GM19463 (cell line): ENCODE measurements around the gene KBTBD6.
"Not testable (repeated sequence)": the region's sequence is repeated elsewhere in the genome, so short reads cannot be mapped to it uniquely, and the experiment has no call there.

Source experiments
- ATAC-seq: cut with Tn5 transposase; IDR thresholded peaks from one replicate; pipeline ENCODE4 v1.9.1; 2021; ENCODE audit warnings: mild to moderate bottlenecking, moderate library complexity; ENCODE audit not compliant: unreplicated experiment

KBTBD6 gene, protein sequence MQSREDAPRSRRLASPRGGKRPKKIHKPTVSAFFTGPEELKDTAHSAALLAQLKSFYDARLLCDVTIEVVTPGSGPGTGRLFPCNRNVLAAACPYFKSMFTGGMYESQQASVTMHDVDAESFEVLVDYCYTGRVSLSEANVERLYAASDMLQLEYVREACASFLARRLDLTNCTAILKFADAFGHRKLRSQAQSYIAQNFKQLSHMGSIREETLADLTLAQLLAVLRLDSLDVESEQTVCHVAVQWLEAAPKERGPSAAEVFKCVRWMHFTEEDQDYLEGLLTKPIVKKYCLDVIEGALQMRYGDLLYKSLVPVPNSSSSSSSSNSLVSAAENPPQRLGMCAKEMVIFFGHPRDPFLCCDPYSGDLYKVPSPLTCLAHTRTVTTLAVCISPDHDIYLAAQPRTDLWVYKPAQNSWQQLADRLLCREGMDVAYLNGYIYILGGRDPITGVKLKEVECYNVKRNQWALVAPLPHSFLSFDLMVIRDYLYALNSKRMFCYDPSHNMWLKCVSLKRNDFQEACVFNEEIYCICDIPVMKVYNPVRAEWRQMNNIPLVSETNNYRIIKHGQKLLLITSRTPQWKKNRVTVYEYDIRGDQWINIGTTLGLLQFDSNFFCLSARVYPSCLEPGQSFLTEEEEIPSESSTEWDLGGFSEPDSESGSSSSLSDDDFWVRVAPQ

DNA sequence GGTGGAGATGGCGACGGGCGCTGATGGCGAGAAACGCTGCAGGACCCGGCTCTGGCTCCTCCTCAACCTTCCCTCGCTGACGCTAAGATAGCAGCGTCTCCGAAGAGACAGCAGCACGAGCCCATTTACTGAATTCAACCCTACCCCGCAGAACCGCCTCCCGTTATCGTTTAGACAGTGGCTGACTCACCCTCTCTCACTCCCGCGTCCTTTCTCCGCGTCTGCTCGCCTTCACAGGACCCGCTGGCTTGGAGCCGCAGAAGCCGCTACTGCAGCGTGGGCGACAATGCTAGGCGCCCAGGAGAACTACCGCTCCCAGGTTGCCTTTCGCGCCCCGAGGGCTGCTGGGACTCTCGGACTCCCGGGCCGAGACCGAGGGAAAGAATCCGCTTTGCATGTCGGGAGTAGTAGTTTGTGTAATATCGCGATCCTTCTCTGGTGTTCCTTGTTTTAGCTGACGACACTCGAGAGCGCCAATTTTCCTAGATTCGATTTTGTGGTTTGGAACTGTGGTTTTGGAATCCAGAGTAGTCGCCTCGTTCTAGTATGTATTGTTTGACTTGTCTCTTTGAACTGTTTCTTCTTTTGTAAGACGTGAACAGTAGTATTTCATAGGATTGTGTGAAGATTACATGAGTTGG is at the start of gene KBTBD6:
TSS of gene KBTBD6 (minus strand) at position 291 of the 641 bp plus-strand sequence. CDS start 291 bp downstream, outside the sequence.
- peak; percentile 97 for ATAC-seq

DNA sequence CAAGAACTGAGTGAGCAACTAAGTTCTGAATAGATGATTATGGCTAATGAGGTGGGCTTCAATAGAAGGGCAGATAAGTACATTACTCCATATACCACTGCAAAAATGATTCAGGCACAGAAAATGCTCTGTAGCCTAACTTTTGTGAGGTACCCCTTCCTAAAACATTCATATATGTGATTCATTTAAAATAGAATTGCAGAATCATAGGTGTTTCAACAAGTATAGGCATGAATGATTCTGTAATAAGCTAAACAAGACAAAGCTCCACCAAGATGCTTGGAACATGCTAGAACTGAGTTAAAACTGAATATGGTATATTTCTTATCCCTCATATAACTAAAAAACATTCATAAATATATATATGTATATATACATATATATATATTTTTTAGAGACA is 49.6 kb upstream of the KBTBD6 start:
- ATAC-seq: no peak

DNA sequence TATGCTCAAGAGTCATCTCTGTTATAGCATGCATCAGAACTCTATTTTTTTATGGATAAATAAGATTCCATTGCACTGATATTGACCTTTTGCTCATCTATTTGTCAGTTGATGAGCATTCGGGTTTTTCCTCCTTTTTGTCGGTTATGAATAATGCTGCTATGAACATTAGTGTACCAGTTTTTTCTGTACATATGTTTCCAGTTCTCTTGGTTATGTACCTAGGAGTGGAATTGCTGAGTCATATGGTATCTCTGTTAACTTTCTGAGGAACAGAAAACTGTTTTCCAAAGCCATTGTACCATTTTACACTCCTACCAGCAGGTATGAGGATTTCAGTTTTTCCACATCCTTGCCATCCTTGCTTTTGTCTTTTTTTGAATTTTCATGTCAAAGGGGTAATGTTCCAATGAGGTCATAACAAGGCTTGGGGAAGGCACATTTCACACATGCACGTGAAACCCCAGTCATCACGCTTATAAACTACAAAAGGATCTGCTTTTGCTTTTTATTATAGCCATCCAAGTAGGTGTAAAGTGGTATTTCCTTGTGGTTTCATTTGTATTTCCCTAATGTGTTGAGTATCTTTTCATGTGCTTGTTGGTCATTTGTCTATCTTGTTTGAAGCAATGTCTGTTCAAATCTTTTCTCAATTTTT is 47.1 kb upstream of the KBTBD6 start:
- no peak for ATAC-seq

DNA sequence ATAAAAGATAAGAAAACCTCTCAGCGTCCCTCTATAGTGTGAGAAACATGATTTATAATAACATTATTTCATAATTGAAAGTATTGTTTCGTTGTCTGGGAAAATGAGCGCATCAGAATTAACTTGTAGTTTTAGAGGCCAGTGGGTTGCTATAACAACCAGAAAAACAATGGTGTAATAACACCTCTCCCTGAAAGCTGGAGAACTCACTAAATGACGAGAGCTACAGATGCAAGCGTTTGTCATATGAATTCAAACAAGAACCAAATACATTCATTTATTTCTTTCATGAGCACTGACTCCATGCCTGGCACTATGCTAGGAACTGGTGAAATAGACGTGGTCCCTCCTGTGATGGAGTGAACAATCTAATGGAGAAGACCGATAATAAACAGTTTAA is 45.4 kb upstream of the KBTBD6 start:
- no peak for ATAC-seq

DNA sequence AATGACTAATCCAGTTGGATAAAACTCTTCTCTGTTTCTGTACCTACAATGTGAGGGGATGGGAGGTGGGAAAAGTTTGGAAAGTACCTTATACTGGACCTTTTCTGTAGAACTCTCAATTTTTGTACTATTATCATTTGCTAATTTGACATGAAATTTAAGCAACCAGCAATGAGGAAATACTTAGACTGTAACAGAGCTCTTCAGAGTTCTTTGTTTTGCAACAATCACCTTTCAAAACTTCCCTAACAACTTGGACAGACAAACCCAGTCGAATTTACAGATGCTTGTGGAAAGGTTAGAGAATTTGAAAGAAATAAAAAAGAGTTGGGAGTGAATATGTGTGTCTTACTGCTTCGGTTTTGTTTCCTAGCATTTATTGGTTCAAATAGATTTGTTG is 45.0 kb upstream of the KBTBD6 start:
- no peak for ATAC-seq

DNA sequence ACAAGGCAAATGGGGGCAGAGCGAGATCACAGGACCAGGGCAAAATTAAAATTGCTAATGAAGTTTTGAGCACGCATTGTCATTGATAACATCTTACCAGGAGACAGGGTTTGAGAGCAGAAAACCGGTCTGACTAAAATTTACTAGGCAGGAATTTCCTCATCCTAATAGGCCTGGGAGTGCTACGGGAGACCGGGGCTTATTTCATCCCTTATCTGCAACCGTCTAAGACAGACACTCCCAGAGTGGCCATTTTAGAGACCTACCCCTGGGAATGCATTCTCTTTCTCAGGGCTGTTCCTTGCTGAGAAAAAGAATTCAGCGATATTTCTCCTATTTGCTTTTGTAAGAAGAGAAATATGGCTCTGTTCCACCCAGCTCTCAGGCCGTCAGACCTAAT is 43.0 kb upstream of the KBTBD6 start:
- not testable (repeated sequence) for ATAC-seq

DNA sequence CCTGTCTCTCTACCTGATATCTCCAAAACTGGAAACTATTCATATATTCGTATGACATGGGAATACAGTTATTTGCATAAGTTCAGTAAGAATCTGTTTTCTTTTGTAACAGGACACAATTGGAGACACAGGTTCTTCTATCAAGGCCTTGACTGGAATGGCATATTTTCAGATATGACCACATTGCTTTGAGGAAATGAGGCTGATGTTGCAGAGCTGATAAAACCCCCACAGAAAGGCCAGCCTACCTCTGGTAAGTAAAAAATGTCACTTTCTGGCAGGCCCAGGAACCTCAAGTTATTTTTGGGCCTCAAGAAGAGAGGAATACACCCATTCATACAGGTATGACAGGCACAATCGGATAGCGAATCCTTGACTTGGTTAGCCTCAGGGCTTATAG is 29.5 kb upstream of the KBTBD6 start:
- ATAC-seq: no peak

DNA sequence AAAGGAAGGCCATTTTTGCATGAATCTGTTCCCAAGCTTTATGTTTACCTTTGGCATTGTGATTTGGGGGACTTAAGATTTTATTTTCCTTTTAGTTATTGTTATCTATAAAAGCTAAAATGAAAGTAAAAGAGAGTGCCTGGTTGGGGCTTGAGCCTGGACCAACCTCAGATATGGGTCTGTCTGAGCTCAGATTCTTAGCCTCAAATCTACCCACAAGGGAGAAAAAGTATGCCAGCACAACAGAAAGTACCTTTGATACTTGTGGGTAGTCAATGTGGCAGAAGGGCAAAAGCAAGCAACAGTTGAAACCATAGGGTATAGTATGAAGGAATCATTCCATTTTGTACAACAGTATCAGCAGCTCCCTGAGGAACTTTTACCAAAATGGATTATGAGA is 26.6 kb upstream of the KBTBD6 start:
- ATAC-seq: no peak

DNA sequence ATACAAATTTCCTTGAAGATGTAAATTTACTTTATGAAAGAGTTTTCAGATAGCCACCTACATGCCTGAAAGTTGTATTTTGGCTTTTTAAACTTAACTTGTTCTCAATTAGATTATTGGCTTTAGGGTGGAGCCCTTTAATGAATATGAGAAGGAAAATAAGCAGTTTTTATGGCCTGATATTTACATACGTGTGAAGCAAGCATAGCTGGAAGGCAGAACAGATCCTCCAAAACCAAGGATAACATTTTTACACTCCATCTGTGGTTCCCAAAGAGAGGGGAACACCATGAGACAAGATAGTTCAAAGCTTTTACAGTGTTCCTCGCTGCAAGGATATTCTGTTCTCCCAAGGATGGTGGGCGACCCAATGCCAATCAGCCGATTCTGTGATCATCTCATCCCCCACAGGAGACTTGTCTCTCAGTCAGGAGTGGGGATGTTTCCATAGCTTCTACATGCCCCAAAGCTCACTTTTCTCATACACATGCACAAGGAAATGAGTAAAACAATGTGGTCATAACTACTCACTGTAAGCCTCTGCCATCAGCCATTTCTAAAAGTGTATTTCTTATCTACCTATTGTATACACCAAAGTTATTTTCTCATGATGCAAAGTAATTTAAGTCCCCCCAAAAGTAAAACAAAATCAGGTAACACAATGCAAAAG is 24.6 kb upstream of the KBTBD6 start:
- no peak for ATAC-seq

DNA sequence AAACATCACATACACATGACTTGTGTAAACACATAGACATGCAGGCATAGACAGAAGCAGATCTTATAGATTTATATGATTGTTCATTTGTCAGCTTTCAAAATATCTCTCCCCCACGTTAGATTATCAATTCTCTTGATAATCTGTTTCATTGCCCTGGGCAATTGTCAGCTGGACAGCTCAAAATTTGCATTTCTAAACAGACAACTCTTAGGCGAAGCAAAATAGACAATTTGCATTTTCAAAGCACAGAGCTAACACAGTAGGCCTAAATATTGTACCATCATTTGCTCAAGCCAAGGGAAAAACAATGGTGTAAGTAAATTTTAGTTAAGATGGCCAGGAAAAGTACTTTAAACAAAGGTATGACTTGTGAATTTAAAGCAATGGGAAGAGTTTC is 24.0 kb upstream of the KBTBD6 start:
- ATAC-seq: no peak

DNA sequence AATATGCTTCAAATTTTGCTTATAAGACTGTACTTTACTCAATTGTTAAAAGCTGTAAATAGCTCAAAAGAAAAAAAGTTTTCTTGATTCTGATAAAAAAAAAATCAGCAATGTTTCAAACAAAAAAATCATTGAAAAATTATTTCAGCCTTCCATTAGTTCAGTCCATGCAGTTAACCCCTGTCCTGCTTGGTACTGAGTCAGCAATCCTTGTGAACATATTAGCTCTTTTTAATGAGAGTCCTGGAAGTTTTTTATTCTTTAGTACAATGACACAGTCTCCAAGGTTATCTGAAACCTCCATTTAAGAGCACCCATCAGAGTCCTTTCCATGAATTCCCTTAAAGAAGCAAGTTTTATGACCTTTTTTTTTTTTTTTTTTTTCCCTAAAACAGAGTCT is 21.4 kb upstream of the KBTBD6 start:
- ATAC-seq: no peak

DNA sequence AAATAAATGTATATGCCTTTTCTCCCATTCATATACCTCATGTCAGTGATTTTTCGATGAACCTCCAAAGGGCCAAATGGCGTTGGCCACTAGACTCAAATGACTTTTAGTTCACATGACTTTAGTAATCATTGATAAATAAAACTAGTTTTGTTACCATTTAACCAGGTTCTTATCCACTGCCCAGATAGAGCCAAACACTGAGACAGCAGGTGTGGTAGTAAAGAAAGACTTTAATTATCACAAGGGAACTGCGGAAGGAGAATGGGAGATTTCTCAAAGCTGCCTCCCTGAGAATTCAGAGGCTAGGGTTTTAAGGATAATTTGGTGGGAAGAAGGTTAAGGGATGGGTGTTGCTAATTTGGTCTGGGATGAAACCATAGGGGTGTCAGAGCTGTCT is 19.4 kb upstream of the KBTBD6 start:
- ATAC-seq: no peak

DNA sequence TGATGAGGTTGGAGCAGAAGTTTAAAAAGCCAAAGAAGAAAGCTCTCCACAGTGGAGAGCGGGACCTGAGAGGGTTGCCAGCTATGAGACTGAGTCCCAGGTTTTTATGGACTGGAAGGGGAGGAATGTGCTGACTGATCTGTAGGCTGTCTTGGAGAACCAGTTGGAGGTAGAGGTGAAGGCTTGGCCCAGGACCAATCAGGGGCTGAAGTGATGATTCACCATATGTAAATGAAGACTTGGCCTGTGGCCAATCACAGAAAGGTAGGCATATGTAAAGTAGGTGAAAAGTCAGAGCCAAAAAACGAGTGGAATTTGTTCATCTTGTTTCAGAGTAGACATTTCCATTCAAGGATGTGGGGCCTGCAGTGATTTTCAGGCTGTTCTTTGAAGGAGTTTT is 17.5 kb upstream of the KBTBD6 start:
- no peak for ATAC-seq

DNA sequence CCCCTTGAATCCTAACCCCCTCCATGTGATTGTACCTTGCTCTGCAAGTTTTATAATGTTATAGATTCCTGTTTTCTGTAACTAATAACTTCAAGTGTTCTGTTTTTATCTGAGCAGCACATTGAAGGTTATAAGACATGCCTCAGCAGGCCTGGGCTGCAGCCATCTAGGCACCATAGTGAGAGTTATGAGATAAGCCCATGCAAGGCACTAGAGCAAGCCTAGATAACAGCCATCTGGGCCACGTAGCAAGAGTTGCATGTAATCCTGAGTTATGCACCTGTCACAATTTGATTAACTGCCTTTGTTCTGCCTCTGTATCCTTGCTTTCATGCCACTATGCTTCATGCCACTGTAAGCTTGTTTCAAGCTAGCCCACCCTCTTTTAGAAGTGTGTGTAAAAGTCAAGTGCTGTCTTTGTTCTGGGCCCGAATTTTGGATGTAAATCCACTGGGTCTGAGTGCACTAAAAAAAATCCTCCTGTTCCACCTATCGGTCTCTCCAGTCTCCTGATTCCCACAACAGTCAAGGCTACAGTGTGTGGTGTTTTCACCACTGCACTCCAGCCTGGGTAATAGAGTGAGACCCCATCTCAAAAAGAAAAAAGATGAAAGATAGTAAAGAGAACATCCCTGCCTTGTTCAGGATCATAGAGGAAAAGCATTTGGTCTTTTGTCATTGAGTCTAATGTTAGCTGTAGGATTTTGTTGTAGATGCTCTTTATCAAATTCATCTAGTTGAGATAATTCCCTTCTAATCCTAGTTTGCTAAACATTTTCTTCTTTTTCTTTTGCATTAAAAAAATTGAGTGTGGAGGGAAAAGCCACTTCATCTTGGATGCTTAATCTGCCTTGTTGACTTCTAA is 16.0 kb upstream of the KBTBD6 start:
- no peak for ATAC-seq

DNA sequence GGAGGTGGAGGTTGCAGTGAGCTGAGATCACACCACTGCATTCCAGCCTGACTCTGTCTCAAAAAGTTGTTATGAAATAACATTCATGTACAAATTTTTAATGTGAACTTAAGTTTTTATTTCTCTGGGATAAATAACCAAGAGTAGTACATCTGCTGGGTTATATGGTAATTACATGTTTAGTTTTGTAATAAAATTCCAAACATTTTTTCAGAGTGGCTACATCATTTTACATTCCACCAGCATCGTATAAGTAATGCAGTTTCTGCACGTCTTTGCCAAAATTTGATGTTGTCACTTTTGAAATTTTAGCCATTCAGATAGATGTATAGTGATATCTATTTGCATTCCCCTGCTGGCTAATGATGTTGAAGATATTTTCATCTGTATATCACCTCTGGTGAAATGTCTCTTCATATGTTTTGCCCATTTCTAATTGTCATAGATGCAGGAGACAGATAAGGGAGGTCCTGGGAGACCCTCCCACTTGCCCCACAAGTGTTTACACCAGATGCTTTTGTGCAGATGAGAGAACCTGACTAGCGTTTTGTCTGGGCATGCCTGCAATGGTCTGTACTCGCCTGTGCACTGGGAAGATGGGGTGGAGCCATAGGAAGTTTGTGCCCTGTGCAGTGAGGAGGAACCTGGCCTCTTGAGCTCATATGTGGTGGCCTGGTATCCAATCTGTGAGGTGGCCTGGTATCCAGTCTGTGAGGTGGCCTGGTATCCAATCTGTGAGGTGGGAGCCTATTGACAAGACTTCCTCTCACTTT is 12.7 kb upstream of the KBTBD6 start:
- no peak for ATAC-seq

DNA sequence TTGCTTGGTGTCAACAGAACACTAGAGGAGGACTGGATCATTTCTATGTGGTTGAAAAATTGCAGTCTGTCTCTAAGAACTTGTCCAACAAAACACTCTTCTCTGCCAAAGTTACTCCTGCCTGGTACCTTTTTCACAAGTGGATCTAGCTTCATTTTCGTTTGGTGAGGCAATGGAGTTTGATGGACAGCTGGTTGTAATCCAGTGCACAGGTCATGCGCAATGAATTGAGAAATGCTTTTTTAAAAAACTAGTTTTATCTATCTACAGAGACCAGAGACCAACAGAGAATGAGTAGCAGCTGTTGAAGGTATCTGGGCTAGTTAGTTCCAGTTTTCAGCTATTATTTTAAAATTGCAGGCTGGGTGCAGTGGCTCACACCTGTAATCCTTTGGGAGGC is 12.0 kb upstream of the KBTBD6 start:
- ATAC-seq: no peak

DNA sequence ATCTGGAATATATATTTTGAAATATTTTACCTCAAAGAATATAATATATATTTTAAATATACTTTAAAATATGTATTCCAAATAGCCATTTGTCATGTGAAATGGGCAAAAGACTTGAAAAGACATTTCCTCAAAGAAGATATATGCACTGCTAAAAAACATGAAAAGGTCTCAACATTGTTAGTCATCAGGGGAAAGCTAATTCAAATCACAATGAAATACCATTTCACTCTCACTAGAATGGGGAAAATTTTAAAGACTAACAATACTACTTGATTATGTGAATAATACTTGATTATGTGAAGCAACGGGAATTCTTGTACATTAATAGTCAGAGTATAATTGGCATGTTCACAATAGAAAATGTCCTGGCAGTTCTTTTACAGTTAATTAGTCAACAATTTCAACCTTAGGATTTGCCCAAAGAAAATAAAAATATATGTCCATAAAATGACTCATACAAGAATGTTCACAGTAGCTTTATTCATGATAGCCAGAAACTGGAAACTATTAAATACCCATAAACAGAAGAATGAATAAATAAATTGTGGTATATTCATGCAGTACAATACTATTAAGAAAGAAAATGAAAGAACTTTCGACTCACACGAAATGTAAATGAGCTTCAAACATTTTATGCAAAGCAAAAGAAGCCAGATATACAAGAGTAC is 6.8 kb upstream of the KBTBD6 start:
- ATAC-seq: no peak

DNA sequence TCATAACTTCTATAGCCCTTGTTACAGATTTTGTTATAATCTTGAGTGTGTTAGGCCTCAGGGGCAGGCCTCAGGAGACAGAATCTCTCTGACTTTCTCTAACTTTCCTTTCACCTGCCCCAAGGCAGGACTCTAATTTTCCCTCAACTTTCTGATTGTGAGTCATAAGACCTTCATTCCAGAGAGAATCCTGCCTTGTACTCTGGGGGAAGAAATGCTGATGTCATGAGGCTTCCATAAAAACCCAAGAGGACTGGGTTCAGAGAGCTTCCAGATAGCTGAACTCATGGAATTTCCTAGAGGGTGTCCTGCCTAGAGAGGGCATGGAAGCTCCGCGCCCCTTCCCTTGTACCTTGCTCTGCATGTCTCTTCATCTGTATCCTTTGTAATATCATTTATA is 5.3 kb upstream of the KBTBD6 start:
- no peak for ATAC-seq

DNA sequence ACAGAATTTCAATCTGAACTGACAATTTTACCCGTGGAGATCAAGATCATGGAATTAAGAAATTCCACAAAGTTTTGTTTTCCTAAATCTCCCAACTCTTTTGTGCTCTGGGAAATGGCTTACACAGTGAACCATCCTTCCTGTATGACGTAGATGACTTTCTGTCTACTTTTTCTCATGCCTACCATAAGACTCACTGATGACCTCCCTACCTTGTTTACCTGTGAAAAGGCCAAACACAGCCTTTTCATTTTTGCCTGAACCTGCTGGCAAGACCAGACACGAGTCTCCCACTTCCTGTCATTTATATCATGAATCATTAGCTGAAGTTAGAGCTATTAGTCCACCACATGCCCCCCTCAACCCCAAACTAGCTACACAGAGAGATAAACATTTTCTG is 4.6 kb upstream of the KBTBD6 start:
- ATAC-seq: no peak
